Astrocyte of the cerebellum (primary cell): ENCODE data around the gene CSRP2.

Experiments
- DNase-seq: peaks from one replicate; pipeline ENCODE4 v3.0.0-alpha.2; 2011; ENCODE audit warnings: low read depth
- H3K4me3 ChIP-seq: 2 replicates; pipeline ENCODE4 v1.5.1; 2011; ENCODE audit warnings: mild to moderate bottlenecking, low read depth, low read length, moderate library complexity
- in situ Hi-C: cut with HindIII; loops from 2 replicates; pipeline ENCODE4 v1.10.0; 2017; ENCODE audit warnings: low sequenced_read_pairs
- TF ChIP-seq, protein P1 (sequence below): IDR thresholded peaks from 2 replicates; pipeline ENCODE4 v1.5.1; 2012; ENCODE audit warnings: low read length, low read depth, moderate library complexity, mild to moderate bottlenecking; ENCODE audit errors: missing control alignments

The CSRP2 gene

DNA sequence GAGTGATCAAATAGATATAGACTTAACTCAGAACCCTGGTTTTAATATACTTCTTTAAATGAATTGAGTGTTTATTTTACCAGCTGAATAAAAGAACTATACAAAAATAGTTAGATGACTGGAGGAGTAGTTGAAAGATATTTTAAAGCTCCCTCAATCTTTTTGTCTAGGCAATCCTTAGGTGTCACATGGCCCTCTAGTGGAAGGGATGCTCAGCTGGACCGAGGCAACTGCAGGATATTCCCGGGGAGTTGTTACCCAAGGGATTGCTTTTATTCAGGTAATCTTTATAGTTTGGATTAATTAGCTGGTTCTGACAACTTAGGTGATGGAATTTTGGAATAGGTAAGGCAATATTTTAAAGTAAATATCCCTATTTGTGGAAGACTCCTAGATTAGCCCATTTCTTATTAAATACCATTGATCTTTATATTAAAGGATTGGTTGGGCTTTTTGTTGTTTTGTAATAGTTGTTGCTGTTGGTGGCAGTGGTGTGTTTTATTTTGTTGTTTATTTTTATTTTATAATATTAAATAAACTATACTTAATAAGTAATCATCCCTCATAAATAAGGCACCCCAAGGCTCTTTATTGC is 57.8 kb downstream of the CSRP2 start:
- TF ChIP-seq, protein P1, sequence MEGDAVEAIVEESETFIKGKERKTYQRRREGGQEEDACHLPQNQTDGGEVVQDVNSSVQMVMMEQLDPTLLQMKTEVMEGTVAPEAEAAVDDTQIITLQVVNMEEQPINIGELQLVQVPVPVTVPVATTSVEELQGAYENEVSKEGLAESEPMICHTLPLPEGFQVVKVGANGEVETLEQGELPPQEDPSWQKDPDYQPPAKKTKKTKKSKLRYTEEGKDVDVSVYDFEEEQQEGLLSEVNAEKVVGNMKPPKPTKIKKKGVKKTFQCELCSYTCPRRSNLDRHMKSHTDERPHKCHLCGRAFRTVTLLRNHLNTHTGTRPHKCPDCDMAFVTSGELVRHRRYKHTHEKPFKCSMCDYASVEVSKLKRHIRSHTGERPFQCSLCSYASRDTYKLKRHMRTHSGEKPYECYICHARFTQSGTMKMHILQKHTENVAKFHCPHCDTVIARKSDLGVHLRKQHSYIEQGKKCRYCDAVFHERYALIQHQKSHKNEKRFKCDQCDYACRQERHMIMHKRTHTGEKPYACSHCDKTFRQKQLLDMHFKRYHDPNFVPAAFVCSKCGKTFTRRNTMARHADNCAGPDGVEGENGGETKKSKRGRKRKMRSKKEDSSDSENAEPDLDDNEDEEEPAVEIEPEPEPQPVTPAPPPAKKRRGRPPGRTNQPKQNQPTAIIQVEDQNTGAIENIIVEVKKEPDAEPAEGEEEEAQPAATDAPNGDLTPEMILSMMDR: peak; percentile 76
- H3K4me3 ChIP-seq: no peak overlapping the region
- peak; percentile 9 for DNase-seq
- in situ Hi-C loops: no loop called here

DNA sequence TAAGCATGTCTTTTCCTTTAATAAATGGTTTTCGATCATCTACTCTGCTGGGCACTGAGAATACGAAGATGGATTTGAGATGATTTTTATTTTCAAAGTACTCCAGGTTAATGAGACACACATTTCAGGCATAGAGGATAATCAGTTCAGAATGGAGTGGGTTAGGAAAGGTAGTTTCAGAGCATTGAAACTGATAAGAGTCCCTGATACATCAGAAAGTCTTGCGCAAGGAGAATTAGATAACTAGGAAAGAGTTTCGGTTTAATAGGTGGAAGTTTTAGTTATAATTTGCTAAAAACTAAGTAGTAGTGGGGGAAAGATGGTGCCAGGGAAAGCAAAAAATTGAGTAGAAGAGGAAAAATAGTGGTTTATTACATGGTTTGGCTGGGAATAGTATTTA is 64.8 kb downstream of the CSRP2 start:
- no peak overlapping the region for H3K4me3 ChIP-seq
- DNase-seq: no peak
- TF ChIP-seq, protein P1: no peak
- in situ Hi-C loops: no loop called here

DNA sequence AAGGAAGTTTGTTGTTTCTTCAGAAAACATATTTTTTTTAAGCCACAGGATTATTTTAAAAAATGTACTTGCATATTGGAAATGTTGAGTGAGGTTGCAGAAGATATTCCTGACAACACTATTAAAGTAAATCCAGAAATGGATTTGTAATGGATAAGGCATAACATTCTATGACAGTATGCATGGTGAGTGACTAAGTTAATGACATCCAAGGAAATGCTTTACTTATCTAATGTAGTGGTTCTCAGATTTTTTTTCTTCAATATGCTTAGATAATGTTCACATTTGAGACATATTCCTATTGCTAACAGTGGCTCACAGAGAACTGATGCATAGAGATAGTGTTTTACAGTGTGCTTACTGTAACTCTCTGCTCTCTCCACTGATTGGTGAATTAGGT is 65.6 kb downstream of the CSRP2 start:
- TF ChIP-seq, protein P1: no peak
- H3K4me3 ChIP-seq: no peak overlapping the region
- in situ Hi-C loops: no loop called here
- DNase-seq: no peak

DNA sequence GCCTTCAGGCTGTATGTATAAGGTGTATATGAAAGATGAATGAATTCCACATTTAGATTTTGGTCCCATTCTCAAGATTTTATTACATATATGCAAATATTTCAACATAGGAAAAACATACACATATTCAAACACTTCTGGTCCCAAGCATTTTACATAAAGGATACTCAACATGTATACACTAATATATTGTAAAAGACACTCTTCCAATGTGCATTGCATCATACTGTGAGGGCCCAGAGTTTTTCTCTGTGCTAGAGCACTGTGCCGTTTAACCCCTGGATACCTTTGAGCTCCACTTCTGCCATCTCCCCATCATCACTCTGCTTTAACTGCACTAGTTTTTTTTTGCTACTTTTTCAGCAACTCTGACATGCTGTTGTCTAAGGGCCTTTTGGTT is 66.8 kb downstream of the CSRP2 start:
- in situ Hi-C loops: no loop called here
- no peak overlapping the region for H3K4me3 ChIP-seq
- TF ChIP-seq, protein P1: no peak
- no peak for DNase-seq

DNA sequence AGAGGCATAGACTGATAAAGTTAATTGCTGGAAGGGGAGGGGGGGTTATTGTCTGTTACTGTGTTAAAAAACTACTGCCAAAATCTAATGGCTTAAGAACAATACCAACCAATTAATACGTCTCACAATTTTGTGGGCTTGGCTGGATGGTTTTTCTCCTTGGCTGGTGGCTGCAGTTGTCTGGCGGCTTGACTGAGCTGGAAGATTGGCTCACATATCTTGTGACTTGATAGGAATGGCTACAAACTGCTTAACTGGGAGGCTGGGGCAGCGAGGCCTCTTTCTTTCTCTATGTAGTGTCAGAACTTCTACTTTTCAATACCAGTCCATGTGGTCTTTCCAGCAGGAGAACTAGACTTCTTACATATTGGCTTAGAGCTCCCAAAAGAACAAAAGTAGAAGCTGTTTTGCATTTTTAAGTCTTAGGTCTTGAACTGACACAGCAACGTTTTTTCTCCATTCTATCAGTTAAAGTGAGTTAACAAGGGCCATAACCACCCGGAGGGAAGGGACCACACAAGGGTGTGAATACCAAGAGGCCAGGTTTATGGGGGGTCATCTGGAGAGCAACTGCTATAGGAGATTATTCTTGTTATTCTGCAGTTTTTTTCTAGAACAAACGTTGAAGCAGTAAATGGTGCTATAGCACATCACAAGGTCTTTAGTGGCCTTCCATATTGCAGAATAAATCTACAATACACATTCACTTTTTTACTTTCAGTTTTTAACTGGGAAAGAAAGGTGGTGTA is 68.0 kb downstream of the CSRP2 start:
- TF ChIP-seq, protein P1: no peak
- H3K4me3 ChIP-seq: no peak overlapping the region
- in situ Hi-C loops: no loop called here
- no peak for DNase-seq
